Neural cell (in vitro differentiated cells): ENCODE measurements around the gene LRRC46. TPM values are rescaled to one million over a fixed set of nuclear protein-coding genes. Genes with fewer than 3 reads are reported as not detected.

Source experiments
- H2AFZ ChIP-seq: fragments of 200-600, 300-800 bp; sonication (generic), shearing (Covaris generic); 2 replicates; pipeline ENCODE4 v1.6.0; 2014; ENCODE audit warnings: low read depth, mild to moderate bottlenecking, antibody characterized with exemption, low read length, moderate library complexity
- H3F3A ChIP-seq: fragments of 200-600 bp; shearing (Covaris generic); 2 replicates; pipeline ENCODE4 v1.6.1; 2016; ENCODE audit warnings: mild to moderate bottlenecking, moderate library complexity, mixed read lengths, antibody characterized with exemption, low read length; ENCODE audit not compliant: insufficient read depth, poor library complexity, severe bottlenecking
- H3K27ac ChIP-seq: fragments of 200-600, 300-800 bp; sonication (generic), shearing (Covaris generic); 2 replicates; pipeline ENCODE4 v1.5.1; 2014; ENCODE audit warnings: mild to moderate bottlenecking, low read length, moderate library complexity
- H3K27me3 ChIP-seq: fragments of 300-800, 200-600 bp; sonication (generic), shearing (Covaris generic); 2 replicates; pipeline ENCODE4 v1.6.0; 2014; ENCODE audit warnings: mild to moderate bottlenecking, low read depth, low read length, moderate library complexity; ENCODE audit not compliant: insufficient read depth
- H3K36me3 ChIP-seq: fragments of 300-800, 200-600 bp; sonication (generic), shearing (Covaris generic); 2 replicates; pipeline ENCODE4 v1.5.1; 2014; ENCODE audit warnings: mild to moderate bottlenecking, antibody characterized with exemption, low read length, moderate library complexity; ENCODE audit not compliant: insufficient read depth
- H3K4me2 ChIP-seq: fragments of 300-800, 200-600 bp; sonication (generic), shearing (Covaris generic); 2 replicates; pipeline ENCODE4 v1.6.0; 2014; ENCODE audit warnings: mild to moderate bottlenecking, low read length
- H3K4me3 ChIP-seq: fragments of 300-800, 200-600 bp; sonication (generic), shearing (Covaris generic); 2 replicates; pipeline ENCODE4 v1.5.1; 2014; ENCODE audit warnings: mild to moderate bottlenecking, low read length, moderate library complexity
- H3K79me2 ChIP-seq: fragments of 200-600 bp; shearing (Covaris generic); replicated peaks from 2 replicates; pipeline ENCODE4 v1.6.0; 2014; ENCODE audit warnings: mild to moderate bottlenecking, low read length, moderate library complexity; ENCODE audit not compliant: insufficient read depth
- H3K9ac ChIP-seq: fragments of 300-800, 200-600 bp; sonication (generic), shearing (Covaris generic); 2 replicates; pipeline ENCODE4 v1.6.1; 2016; ENCODE audit warnings: mild to moderate bottlenecking, low read length, mixed read lengths
- H3K9me2 ChIP-seq: fragments of 200-600 bp; shearing (Covaris generic); 2 replicates; pipeline ENCODE4 v1.6.1; 2016; ENCODE audit warnings: mild to moderate bottlenecking, low read length, mixed read lengths; ENCODE audit not compliant: insufficient read depth
- H3K9me3 ChIP-seq: fragments of 200-600, 300-800 bp; sonication (generic), shearing (Covaris generic); 2 replicates; pipeline ENCODE4 v1.6.1; 2016; ENCODE audit warnings: mild to moderate bottlenecking, mixed run types, low read length, moderate library complexity, mixed read lengths
- H4K20me1 ChIP-seq: fragments of 200-600 bp; shearing (Covaris generic); 2 replicates; pipeline ENCODE4 v1.6.1; 2016; ENCODE audit warnings: mild to moderate bottlenecking, mixed run types; ENCODE audit not compliant: insufficient read depth
- EP300 ChIP-seq: fragments of 450-650 bp; conservative IDR thresholded peaks from 2 replicates; pipeline ENCODE4 v1.6.1; 2014; ENCODE audit warnings: antibody characterized with exemption, mild to moderate bottlenecking, moderate library complexity; ENCODE audit not compliant: poor library complexity, severe bottlenecking
- EZH2 ChIP-seq: fragments of 200-600, 300-800 bp; shearing (Covaris generic), sonication (generic); IDR thresholded peaks from 2 replicates; pipeline ENCODE4 v1.6.1; 2014; ENCODE audit warnings: antibody characterized with exemption, low read length, borderline replicate concordance, mild to moderate bottlenecking; ENCODE audit not compliant: insufficient read depth, poor library complexity, severe bottlenecking
- MXI1 ChIP-seq: fragments of 450-650 bp; conservative IDR thresholded peaks from 2 replicates; pipeline ENCODE4 v1.6.1; 2014; ENCODE audit warnings: antibody characterized with exemption, mild to moderate bottlenecking; ENCODE audit not compliant: poor library complexity, severe bottlenecking
- POLR2AphosphoS5 ChIP-seq: IDR thresholded peaks from 2 replicates; pipeline ENCODE4 v1.6.1; 2012
- RAD21 ChIP-seq: fragments of 450-650 bp; conservative IDR thresholded peaks from 2 replicates; pipeline ENCODE4 v1.6.1; 2014; ENCODE audit warnings: antibody characterized with exemption, mild to moderate bottlenecking, moderate library complexity
- SMC3 ChIP-seq: fragments of 450-650 bp; conservative IDR thresholded peaks from 2 replicates; pipeline ENCODE4 v1.6.1; 2014; ENCODE audit warnings: antibody characterized with exemption, mild to moderate bottlenecking, moderate library complexity; ENCODE audit not compliant: poor library complexity
- TAF1 ChIP-seq: IDR thresholded peaks from 2 replicates; pipeline ENCODE4 v1.6.1; 2012; ENCODE audit warnings: low read depth
- polyA plus RNA-seq: library from polyadenylated mRNA; depleted of rRNA; stranded (reverse); fragments of >200 nt; gene quantifications from 2 replicates; pipeline ENCODE4 v1.2.3, GENCODE V29; 2014
- TF ChIP-seq, protein P1 (sequence below): IDR thresholded peaks from 2 replicates; pipeline ENCODE4 v1.6.1; 2012; ENCODE audit warnings: borderline replicate concordance
- TF ChIP-seq, protein P2 (sequence below): fragments of 450-650 bp; IDR thresholded peaks from 2 replicates; pipeline ENCODE4 v1.5.1; 2014; ENCODE audit warnings: antibody characterized with exemption, mild to moderate bottlenecking, moderate library complexity; ENCODE audit not compliant: poor library complexity, severe bottlenecking

The LRRC46 gene
- polyA plus RNA-seq, 1 donor from 2014 or later = 0.12 TPM

DNA sequence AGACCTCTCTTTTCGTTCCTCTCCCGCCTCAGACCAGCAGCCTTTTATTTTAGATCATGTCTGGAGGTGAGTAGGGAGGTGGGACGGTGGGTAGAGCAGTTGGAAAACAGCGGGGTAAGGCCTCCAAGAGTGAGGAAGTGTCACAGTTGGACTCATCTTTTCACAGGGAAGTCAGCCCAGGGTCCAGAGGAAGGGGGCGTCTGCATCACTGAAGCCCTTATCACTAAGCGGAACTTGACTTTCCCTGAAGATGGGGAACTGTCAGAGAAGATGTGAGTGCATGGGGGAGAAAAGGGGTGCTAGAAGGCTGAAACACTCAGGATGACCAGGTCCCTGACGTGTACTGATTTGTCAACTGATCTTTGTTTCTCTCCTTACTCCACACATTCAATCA lies 461 bp downstream of the LRRC46 start:
- H3K9ac ChIP-seq = peak overlapping the region; percentile 80
- H3K9me3 ChIP-seq = no peaks in the 10 kb centered on the region
- H3K9me2 ChIP-seq = no peaks in the 10 kb centered on the region
- no peak for TF ChIP-seq MXI1
- no peak for TF ChIP-seq EZH2
- TF ChIP-seq TAF1 = no peak
- no peak for TF ChIP-seq SMC3
- TF ChIP-seq RAD21 = no peak
- H3K27me3 ChIP-seq = no peaks in the 10 kb centered on the region
- peak overlapping the region; percentile 71 for H3K4me3 ChIP-seq
- H4K20me1 ChIP-seq = no peaks in the 10 kb centered on the region
- H3K4me2 ChIP-seq = peak overlapping the region; percentile 89
- peak overlapping the region; percentile 28 for H3K27ac ChIP-seq
- peaks cover 2% of the 10 kb centered on the region for H3F3A ChIP-seq
- H3K36me3 ChIP-seq = no peaks in the 10 kb centered on the region
- H2AFZ ChIP-seq = peak overlapping the region; percentile 44
- H3K79me2 ChIP-seq = peaks cover 6% of the 10 kb centered on the region

DNA sequence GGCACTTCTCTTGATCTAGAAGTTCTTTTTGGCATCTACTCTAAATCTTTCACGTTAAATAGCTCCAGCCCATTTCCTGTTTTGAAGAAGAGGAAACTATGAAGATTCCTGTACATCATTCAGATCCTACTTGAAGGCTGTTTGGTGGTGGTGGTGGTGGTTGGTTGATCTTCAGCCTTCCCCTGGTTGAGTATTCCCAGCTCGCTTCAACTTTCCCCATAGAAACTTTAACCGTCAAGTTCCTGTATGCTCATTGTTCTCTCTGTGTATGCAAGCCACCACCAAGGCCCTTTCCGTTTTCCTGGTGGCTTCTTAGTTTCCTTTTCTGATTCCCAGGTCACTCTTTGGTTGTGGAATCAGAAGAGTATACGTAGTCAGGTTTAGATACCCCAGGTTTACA lies 3.3 kb downstream of the LRRC46 start:
- H2AFZ ChIP-seq = no peak overlapping the region
- no peak overlapping the region for H3K4me3 ChIP-seq
- no peaks in the 10 kb centered on the region for H4K20me1 ChIP-seq
- no peak overlapping the region for H3K27ac ChIP-seq
- no peaks in the 10 kb centered on the region for H3K36me3 ChIP-seq
- no peaks in the 10 kb centered on the region for H3K9me3 ChIP-seq
- no peaks in the 10 kb centered on the region for H3K27me3 ChIP-seq
- TF ChIP-seq MXI1 (no peak), EZH2 (no peak), TAF1 (no peak), EP300 (no peak), SMC3 (no peak), RAD21 (no peak), POLR2AphosphoS5 (no peak)
- TF ChIP-seq, protein P1, sequence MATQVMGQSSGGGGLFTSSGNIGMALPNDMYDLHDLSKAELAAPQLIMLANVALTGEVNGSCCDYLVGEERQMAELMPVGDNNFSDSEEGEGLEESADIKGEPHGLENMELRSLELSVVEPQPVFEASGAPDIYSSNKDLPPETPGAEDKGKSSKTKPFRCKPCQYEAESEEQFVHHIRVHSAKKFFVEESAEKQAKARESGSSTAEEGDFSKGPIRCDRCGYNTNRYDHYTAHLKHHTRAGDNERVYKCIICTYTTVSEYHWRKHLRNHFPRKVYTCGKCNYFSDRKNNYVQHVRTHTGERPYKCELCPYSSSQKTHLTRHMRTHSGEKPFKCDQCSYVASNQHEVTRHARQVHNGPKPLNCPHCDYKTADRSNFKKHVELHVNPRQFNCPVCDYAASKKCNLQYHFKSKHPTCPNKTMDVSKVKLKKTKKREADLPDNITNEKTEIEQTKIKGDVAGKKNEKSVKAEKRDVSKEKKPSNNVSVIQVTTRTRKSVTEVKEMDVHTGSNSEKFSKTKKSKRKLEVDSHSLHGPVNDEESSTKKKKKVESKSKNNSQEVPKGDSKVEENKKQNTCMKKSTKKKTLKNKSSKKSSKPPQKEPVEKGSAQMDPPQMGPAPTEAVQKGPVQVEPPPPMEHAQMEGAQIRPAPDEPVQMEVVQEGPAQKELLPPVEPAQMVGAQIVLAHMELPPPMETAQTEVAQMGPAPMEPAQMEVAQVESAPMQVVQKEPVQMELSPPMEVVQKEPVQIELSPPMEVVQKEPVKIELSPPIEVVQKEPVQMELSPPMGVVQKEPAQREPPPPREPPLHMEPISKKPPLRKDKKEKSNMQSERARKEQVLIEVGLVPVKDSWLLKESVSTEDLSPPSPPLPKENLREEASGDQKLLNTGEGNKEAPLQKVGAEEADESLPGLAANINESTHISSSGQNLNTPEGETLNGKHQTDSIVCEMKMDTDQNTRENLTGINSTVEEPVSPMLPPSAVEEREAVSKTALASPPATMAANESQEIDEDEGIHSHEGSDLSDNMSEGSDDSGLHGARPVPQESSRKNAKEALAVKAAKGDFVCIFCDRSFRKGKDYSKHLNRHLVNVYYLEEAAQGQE = no peak
- TF ChIP-seq, protein P2, sequence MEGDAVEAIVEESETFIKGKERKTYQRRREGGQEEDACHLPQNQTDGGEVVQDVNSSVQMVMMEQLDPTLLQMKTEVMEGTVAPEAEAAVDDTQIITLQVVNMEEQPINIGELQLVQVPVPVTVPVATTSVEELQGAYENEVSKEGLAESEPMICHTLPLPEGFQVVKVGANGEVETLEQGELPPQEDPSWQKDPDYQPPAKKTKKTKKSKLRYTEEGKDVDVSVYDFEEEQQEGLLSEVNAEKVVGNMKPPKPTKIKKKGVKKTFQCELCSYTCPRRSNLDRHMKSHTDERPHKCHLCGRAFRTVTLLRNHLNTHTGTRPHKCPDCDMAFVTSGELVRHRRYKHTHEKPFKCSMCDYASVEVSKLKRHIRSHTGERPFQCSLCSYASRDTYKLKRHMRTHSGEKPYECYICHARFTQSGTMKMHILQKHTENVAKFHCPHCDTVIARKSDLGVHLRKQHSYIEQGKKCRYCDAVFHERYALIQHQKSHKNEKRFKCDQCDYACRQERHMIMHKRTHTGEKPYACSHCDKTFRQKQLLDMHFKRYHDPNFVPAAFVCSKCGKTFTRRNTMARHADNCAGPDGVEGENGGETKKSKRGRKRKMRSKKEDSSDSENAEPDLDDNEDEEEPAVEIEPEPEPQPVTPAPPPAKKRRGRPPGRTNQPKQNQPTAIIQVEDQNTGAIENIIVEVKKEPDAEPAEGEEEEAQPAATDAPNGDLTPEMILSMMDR = no peak
- no peak overlapping the region for H3K9ac ChIP-seq
- H3F3A ChIP-seq = peaks cover 2% of the 10 kb centered on the region
- peaks cover 6% of the 10 kb centered on the region for H3K79me2 ChIP-seq
- H3K4me2 ChIP-seq = no peak overlapping the region
- H3K9me2 ChIP-seq = no peaks in the 10 kb centered on the region

DNA sequence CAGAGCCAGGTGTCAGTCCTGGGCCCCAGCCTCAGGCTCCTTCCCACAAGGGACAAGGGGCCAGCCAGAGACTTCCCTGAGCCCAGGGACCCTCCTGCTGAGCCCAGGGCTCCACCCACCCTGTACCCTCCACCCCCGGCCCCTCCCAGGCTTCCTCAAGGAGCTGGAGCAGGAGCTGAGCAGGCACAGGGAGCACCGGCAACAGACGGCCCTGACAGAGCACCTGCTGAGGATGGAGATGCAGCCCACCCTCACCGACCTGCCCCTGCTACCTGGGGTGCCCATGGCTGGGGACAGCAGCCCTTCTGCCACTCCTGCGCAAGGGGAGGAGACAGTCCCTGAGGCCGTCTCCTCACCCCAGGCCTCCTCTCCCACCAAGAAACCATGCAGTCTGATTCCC lies 5.1 kb downstream of the LRRC46 start:
- Histone ChIP-seq H3K27me3 (no peaks in the 10 kb centered on the region), H3F3A (no peaks in the 10 kb centered on the region), H3K4me3 (no peak overlapping the region), H3K9me3 (no peaks in the 10 kb centered on the region), H3K79me2 (no peaks in the 10 kb centered on the region), H2AFZ (no peak overlapping the region), H3K36me3 (no peaks in the 10 kb centered on the region), H3K9ac (no peak overlapping the region), H3K27ac (no peak overlapping the region), H3K4me2 (no peak overlapping the region), H3K9me2 (no peaks in the 10 kb centered on the region), H4K20me1 (no peaks in the 10 kb centered on the region)
- TF ChIP-seq, protein P2 = no peak
- TF ChIP-seq MXI1 = no peak
- no peak for TF ChIP-seq EZH2
